Measurements from ENCODE around the gene ERI3.

- TF ChIP-seq EZH2phosphoT487 (IDR thresholded peaks at IDR 0.05; ENCODE audit: low read depth, severe bottlenecking, unreplicated experiment) (no peak), CTCF (IDR thresholded peaks at IDR 0.05; ENCODE audit: poor library complexity) (no peak), EZH2 (IDR thresholded peaks at IDR 0.05; ENCODE audit: borderline replicate concordance) (no peak)
Measured at GRCh38 chr1:44330935-44331334, 24.1 kb downstream of the ERI3 start.
